OCI-LY3 (cell line): Measurements from ENCODE around the gene ARHGAP15.

Source experiments
- H2AFZ ChIP-seq: fragments of 200-600, 300-600 bp; shearing (Covaris generic); 2 replicates; pipeline ENCODE4 v1.6.0; 2014; ENCODE audit warnings: antibody characterized with exemption, low read depth, low read length
- H3K27ac ChIP-seq: fragments of 200-600, 300-600 bp; sonication (generic); 2 replicates; pipeline ENCODE4 v1.5.1; 2014; ENCODE audit warnings: mild to moderate bottlenecking, low read length, moderate library complexity, mixed read lengths
- H3K27me3 ChIP-seq: fragments of 200-600, 300-600 bp; sonication (generic); 2 replicates; pipeline ENCODE4 v1.6.1; 2014; ENCODE audit warnings: low read depth, low read length, mixed read lengths
- H3K36me3 ChIP-seq: fragments of 200-600, 300-600 bp; sonication (generic); replicated peaks from 2 replicates; pipeline ENCODE3; 2014; ENCODE audit warnings: low read depth, low read length, mixed read lengths
- H3K4me1 ChIP-seq: fragments of 300-600, 200-600 bp; sonication (generic); 2 replicates; pipeline ENCODE4 v1.6.1; 2014; ENCODE audit warnings: low read length, mixed read lengths
- H3K4me2 ChIP-seq: fragments of 200-600, 300-600 bp; sonication (generic); 2 replicates; pipeline ENCODE4 v1.6.1; 2014; ENCODE audit warnings: low read length, mixed read lengths
- H3K4me3 ChIP-seq: fragments of 300-600, 200-600 bp; sonication (generic); 2 replicates; pipeline ENCODE4 v1.5.1; 2014; ENCODE audit warnings: antibody characterized with exemption, mild to moderate bottlenecking, low read length, moderate library complexity
- H3K79me2 ChIP-seq: fragments of 300-600, 200-600 bp; shearing (Covaris generic); 2 replicates; pipeline ENCODE4 v1.6.1; 2014; ENCODE audit warnings: mild to moderate bottlenecking, low read length, mixed read lengths
- H3K9ac ChIP-seq: fragments of 300-600, 200-600 bp; shearing (Covaris generic); 2 replicates; pipeline ENCODE4 v1.6.0; 2014; ENCODE audit warnings: mild to moderate bottlenecking, low read length, moderate library complexity
- H3K9me3 ChIP-seq: fragments of 200-600, 300-600 bp; shearing (Covaris generic); 2 replicates; pipeline ENCODE4 v1.6.1; 2014; ENCODE audit warnings: low read length, mixed read lengths; ENCODE audit not compliant: insufficient read depth
- H4K20me1 ChIP-seq: fragments of 200-600, 300-600 bp; sonication (generic); 2 replicates; pipeline ENCODE4 v1.6.1; 2016; ENCODE audit warnings: low read length, mixed read lengths; ENCODE audit not compliant: insufficient read depth
- EZH2phosphoT487 ChIP-seq: fragments of 200-600 bp; shearing (Covaris generic); IDR thresholded peaks from 2 replicates; pipeline ENCODE4 v1.6.1; 2018; ENCODE audit warnings: antibody characterized with exemption, mixed run types, low read depth
- TF ChIP-seq, protein P1 (sequence below): fragments of 200-600, 300-600 bp; sonication (generic); IDR thresholded peaks from 2 replicates; pipeline ENCODE4 v1.5.1; 2014; ENCODE audit warnings: antibody characterized with exemption, low read length, low read depth

ARHGAP15 gene

DNA sequence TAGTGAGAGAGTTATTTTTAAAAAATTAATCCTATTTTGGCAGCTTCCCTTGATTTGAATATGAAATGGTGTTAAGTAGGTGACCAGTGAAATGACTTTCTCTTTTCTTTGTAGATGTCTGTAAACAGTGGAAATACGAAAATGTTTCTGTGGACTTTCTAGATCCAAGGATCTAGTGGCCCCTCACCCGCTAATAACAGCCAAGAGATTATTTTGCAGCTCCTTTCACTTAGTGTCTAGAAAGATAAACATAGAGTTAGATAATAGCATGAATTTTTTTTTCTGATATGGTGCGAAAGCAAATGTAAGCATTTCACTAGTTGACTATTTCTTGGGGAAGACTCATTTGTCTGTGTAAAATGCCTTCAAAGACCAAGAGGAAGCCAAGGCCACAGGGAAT, 57.7 kb downstream of the ARHGAP15 start:
- Histone ChIP-seq H3K4me3 (no peak overlapping the region), H2AFZ (no peak overlapping the region), H3K4me1 (no peaks in the 10 kb centered on the region), H3K27me3 (no peaks in the 10 kb centered on the region), H3K79me2 (no peaks in the 10 kb centered on the region), H3K36me3 (peaks cover 9% of the 10 kb centered on the region), H3K9ac (no peak overlapping the region), H3K27ac (no peak overlapping the region), H3K9me3 (no peaks in the 10 kb centered on the region), H4K20me1 (0 out of 2 replicates have a peak, but pooled peaks cover 6% of the 10 kb centered on the region), H3K4me2 (no peak overlapping the region)
- TF ChIP-seq, protein P1, sequence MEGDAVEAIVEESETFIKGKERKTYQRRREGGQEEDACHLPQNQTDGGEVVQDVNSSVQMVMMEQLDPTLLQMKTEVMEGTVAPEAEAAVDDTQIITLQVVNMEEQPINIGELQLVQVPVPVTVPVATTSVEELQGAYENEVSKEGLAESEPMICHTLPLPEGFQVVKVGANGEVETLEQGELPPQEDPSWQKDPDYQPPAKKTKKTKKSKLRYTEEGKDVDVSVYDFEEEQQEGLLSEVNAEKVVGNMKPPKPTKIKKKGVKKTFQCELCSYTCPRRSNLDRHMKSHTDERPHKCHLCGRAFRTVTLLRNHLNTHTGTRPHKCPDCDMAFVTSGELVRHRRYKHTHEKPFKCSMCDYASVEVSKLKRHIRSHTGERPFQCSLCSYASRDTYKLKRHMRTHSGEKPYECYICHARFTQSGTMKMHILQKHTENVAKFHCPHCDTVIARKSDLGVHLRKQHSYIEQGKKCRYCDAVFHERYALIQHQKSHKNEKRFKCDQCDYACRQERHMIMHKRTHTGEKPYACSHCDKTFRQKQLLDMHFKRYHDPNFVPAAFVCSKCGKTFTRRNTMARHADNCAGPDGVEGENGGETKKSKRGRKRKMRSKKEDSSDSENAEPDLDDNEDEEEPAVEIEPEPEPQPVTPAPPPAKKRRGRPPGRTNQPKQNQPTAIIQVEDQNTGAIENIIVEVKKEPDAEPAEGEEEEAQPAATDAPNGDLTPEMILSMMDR, result no peak
- no peak for TF ChIP-seq EZH2phosphoT487

DNA sequence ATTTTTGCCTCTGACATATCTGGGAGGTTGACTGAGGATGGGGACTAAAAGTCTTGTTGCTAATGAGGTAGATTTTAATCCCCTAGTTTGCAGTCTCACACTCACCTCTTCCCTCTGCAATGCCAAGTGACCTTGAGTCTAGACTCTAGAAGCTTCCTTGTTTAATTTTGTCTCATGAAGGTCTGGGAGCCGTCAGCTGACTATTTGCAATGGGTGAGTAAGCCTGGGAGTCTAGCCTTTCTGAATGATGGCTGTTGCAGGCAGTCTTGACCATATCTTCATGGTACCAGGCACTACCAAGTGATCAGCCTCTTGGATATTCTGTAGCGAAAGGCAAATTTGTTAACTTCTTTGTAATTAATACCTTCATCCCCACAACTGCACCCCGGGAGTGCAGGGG, 61.2 kb downstream of the ARHGAP15 start:
- H2AFZ ChIP-seq, result no peak overlapping the region
- no peaks in the 10 kb centered on the region for H3K9me3 ChIP-seq
- 0 out of 2 replicates have a peak, but pooled peaks cover 6% of the 10 kb centered on the region for H4K20me1 ChIP-seq
- no peaks in the 10 kb centered on the region for H3K79me2 ChIP-seq
- no peak overlapping the region for H3K4me3 ChIP-seq
- no peaks in the 10 kb centered on the region for H3K27me3 ChIP-seq
- H3K9ac ChIP-seq, result no peak overlapping the region
- H3K4me2 ChIP-seq, result no peak overlapping the region
- H3K36me3 ChIP-seq, result peaks cover 9% of the 10 kb centered on the region
- TF ChIP-seq, protein P1, result no peak
- TF ChIP-seq EZH2phosphoT487, result no peak
- no peaks in the 10 kb centered on the region for H3K4me1 ChIP-seq
- H3K27ac ChIP-seq, result no peak overlapping the region

DNA sequence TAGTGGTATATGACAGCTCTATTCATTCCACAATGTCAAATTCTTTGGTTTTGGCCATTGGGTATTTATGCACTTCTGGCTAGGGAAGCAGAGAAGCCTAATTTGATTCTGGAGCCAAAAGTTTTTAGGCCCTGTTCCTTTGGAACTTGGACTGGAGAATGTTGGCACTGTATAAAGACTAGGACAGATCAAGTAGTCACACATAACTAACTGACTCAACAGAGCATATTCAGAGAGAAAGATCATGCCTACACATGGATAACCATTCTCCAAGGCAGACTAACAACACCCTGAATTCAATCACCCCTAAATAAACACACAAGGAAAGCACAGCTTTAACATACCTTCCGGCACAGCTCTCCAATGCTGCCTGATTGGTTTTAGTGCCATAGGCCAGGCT, 62.9 kb downstream of the ARHGAP15 start:
- no peak overlapping the region for H3K4me3 ChIP-seq
- H3K79me2 ChIP-seq, result no peaks in the 10 kb centered on the region
- H3K4me1 ChIP-seq, result no peaks in the 10 kb centered on the region
- H3K27me3 ChIP-seq, result no peaks in the 10 kb centered on the region
- peaks cover 9% of the 10 kb centered on the region for H3K36me3 ChIP-seq
- H3K9me3 ChIP-seq, result no peaks in the 10 kb centered on the region
- no peak overlapping the region for H2AFZ ChIP-seq
- H3K4me2 ChIP-seq, result no peak overlapping the region
- no peak for TF ChIP-seq EZH2phosphoT487
- H3K9ac ChIP-seq, result no peak overlapping the region
- no peak overlapping the region for H3K27ac ChIP-seq
- H4K20me1 ChIP-seq, result 0 out of 2 replicates have a peak, but pooled peaks cover 4% of the 10 kb centered on the region

DNA sequence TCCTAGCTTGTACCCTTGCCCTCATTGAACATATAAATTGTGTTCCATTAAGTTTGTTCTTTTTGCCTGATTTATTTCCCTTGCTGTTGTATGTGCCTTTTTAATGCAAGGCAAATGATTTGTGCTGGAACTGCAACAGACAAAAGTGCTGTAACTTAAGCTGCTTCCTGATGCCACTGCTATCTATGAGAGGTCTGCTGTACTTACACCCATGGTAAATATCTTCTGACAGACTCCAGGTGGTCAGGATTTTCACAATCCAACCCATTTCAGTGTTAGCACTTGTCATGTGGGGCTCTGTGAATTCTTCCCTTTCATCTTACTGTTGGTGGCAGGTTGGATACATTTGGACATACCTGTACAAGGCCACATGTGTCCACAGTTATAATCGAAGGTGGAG, 63.5 kb downstream of the ARHGAP15 start:
- H2AFZ ChIP-seq, result no peak overlapping the region
- no peaks in the 10 kb centered on the region for H3K4me1 ChIP-seq
- H3K27ac ChIP-seq, result no peak overlapping the region
- H3K36me3 ChIP-seq, result peaks cover 9% of the 10 kb centered on the region
- TF ChIP-seq EZH2phosphoT487, result no peak
- TF ChIP-seq, protein P1, result no peak
- no peaks in the 10 kb centered on the region for H3K79me2 ChIP-seq
- no peaks in the 10 kb centered on the region for H3K9me3 ChIP-seq
- no peaks in the 10 kb centered on the region for H4K20me1 ChIP-seq
- no peak overlapping the region for H3K9ac ChIP-seq
- H3K4me3 ChIP-seq, result no peak overlapping the region
- H3K4me2 ChIP-seq, result no peak overlapping the region
- no peaks in the 10 kb centered on the region for H3K27me3 ChIP-seq

DNA sequence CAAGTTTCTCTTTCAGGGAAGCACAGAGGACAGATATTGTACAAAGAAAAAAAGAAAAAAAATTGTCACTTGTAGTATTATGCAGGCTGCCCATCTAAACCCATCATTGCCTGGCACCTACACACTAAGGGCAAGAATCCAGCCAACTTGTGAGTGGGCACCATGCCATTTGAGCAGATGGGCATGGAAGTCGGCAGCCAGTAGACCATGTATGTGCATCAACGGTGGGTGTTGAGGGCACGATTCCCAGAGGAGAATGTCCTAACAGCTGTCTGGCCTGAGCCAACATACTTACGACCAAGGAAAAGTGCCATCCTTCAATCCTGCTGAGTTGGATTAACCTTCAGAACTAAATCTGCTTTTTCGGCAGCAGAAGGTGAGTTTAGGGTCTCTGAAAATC, 63.9 kb downstream of the ARHGAP15 start:
- no peaks in the 10 kb centered on the region for H3K79me2 ChIP-seq
- H3K27ac ChIP-seq, result no peak overlapping the region

More for the DNA sequence above, 63.9 kb downstream of the ARHGAP15 start:
- TF ChIP-seq, protein P1, result no peak
- no peak for TF ChIP-seq EZH2phosphoT487
- no peaks in the 10 kb centered on the region for H3K9me3 ChIP-seq
- H4K20me1 ChIP-seq, result no peaks in the 10 kb centered on the region
- H3K4me3 ChIP-seq, result no peak overlapping the region
- H3K9ac ChIP-seq, result no peak overlapping the region
- peaks cover 9% of the 10 kb centered on the region for H3K36me3 ChIP-seq
- no peak overlapping the region for H3K4me2 ChIP-seq
- no peak overlapping the region for H2AFZ ChIP-seq
- H3K4me1 ChIP-seq, result no peaks in the 10 kb centered on the region
- H3K27me3 ChIP-seq, result no peaks in the 10 kb centered on the region
